K562 (cell line): ENCODE results near the gene HMCN2.

ENCODE experiments used
- CBFB ChIP-seq: sonication (generic); formaldehyde crosslinking; IDR thresholded peaks from 2 replicates; pipeline ENCODE4 v1.4.0; 2020; ENCODE audit warnings: mild to moderate bottlenecking, missing genetic modification reagents
- FOXK1 ChIP-seq: sonication (generic); formaldehyde crosslinking; IDR thresholded peaks from 2 replicates; pipeline ENCODE4 v1.8.0; 2022; ENCODE audit warnings: missing genetic modification reagents, mild to moderate bottlenecking, borderline replicate concordance
- MEF2A ChIP-seq: IDR thresholded peaks from 2 replicates; pipeline ENCODE4 v1.6.1; 2011; ENCODE audit warnings: low read depth, mild to moderate bottlenecking, low read length, moderate library complexity; ENCODE audit not compliant: control insufficient read depth
- NFYB ChIP-seq: IDR thresholded peaks from 2 replicates; pipeline ENCODE4 v1.6.1; 2011; ENCODE audit warnings: mild to moderate bottlenecking, moderate library complexity; ENCODE audit not compliant: insufficient read length; ENCODE audit errors: extremely low read depth
- SAFB ChIP-seq: fragments of 200-400 bp; formaldehyde crosslinking; IDR thresholded peaks from 2 replicates; pipeline ENCODE4 v1.6.1; 2017; ENCODE audit warnings: low read depth, low read length, borderline replicate concordance
- XRCC5 ChIP-seq: fragments of 200-400 bp; formaldehyde crosslinking; IDR thresholded peaks from 2 replicates; pipeline ENCODE4 v1.6.1; 2017; ENCODE audit warnings: low read depth, mild to moderate bottlenecking, low read length
- ZBED1 ChIP-seq: IDR thresholded peaks from 2 replicates; pipeline ENCODE4 v1.6.1; 2014
- ZFP36 ChIP-seq: fragments of 150-350 bp; IDR thresholded peaks from 2 replicates; pipeline ENCODE4 v1.6.1; 2018; ENCODE audit warnings: low read length, low read depth; ENCODE audit not compliant: partially characterized antibody
- ZNF253 ChIP-seq: fragments of 250-450 bp; sonication (Bioruptor Pico); conservative IDR thresholded peaks from 2 replicates; pipeline ENCODE4 v1.6.1; 2021; ENCODE audit warnings: mild to moderate bottlenecking
- ZNF324 ChIP-seq: fragments of 250-450 bp; sonication (Bioruptor Pico); IDR thresholded peaks from 2 replicates; pipeline ENCODE4 v1.4.0; 2020; ENCODE audit warnings: mild to moderate bottlenecking
- TF ChIP-seq, protein P1 (sequence below): fragments of 250-450 bp; sonication (Bioruptor Pico); IDR thresholded peaks from 2 replicates; pipeline ENCODE4 v1.5.0; 2020; ENCODE audit warnings: mild to moderate bottlenecking

DNA sequence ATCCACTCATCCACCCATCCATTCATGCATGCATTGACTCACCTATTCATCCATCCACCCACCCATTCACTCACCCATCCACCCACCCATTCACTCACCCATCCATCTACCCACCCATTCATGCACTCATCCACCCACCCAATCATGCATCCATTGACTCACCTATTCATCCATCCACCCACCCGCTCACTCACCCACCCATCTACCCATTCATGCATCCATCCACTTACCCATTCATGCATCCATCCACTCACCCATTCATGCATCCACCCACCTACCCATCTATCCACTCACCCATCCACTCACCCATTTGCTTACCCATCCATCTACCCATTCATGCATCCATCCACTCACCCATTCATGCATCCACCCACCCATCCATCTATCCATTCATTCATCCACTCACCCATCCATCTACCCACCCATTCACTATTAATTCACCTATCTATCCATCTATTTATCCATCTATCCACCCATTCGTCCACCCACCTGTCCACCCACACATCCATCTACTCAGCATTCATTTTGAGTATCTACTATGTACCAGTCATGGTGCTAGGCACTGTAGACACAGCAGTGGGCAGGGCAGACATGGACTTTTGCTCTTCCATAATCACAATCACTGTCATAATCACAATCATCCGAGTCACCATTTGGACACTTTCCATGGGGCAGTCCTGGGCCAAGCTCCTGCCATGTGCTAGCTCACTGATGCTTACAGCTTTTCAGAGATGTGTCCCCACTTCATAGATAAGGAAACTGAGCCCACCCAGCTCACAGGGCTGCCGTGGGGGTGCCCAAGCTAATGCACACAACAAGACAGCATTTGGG lies 34.4 kb downstream of the HMCN2 start:
- TF ChIP-seq ZNF253 (CRISPR knock-in tag) (no peak), ZFP36 (no peak), ZNF324 (CRISPR knock-in tag) (no peak), ZBED1 (no peak), FOXK1 (no peak), SAFB (no peak), NFYB (no peak), CBFB (no peak), XRCC5 (no peak), MEF2A (no peak)
- TF ChIP-seq, protein P1, sequence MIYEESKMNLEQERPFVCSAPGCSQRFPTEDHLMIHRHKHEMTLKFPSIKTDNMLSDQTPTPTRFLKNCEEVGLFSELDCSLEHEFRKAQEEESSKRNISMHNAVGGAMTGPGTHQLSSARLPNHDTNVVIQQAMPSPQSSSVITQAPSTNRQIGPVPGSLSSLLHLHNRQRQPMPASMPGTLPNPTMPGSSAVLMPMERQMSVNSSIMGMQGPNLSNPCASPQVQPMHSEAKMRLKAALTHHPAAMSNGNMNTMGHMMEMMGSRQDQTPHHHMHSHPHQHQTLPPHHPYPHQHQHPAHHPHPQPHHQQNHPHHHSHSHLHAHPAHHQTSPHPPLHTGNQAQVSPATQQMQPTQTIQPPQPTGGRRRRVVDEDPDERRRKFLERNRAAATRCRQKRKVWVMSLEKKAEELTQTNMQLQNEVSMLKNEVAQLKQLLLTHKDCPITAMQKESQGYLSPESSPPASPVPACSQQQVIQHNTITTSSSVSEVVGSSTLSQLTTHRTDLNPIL (CRISPR knock-in tag): no peak
